DOHH2 (cell line): ENCODE measurements around the gene MROH2B.

Source experiments
- H3F3A ChIP-seq: fragments of 200-600 bp; sonication (generic), shearing (Covaris generic); 2 replicates; pipeline ENCODE4 v1.6.0; 2016; ENCODE audit warnings: antibody characterized with exemption, mild to moderate bottlenecking; ENCODE audit not compliant: control insufficient read depth, insufficient read depth
- H3K27ac ChIP-seq: fragments of 200-600 bp; sonication (generic); 2 replicates; pipeline ENCODE4 v1.5.1; 2014; ENCODE audit warnings: low read depth, mild to moderate bottlenecking, low read length, moderate library complexity
- H3K27me3 ChIP-seq: fragments of 200-600 bp; sonication (generic); 2 replicates; pipeline ENCODE4 v1.6.1; 2014; ENCODE audit warnings: mild to moderate bottlenecking, low read length, mixed read lengths; ENCODE audit not compliant: control insufficient read depth
- H3K36me3 ChIP-seq: fragments of 200-600 bp; sonication (generic); 2 replicates; pipeline ENCODE4 v1.6.1; 2014; ENCODE audit warnings: mild to moderate bottlenecking, low read length, moderate library complexity, mixed read lengths; ENCODE audit not compliant: control insufficient read depth
- H3K4me1 ChIP-seq: fragments of 200-600 bp; sonication (generic); 2 replicates; pipeline ENCODE4 v1.6.1; 2014; ENCODE audit warnings: mild to moderate bottlenecking, low read length, mixed read lengths; ENCODE audit not compliant: control insufficient read depth
- H3K4me2 ChIP-seq: fragments of 200-600 bp; sonication (generic); 2 replicates; pipeline ENCODE4 v1.6.0; 2014; ENCODE audit warnings: mild to moderate bottlenecking, low read length, moderate library complexity
- H3K4me3 ChIP-seq: fragments of 200-600 bp; sonication (generic); 2 replicates; pipeline ENCODE4 v1.5.1; 2014; ENCODE audit warnings: mild to moderate bottlenecking, low read length, mixed read lengths
- H3K79me2 ChIP-seq: fragments of 200-600 bp; sonication (generic); 2 replicates; pipeline ENCODE4 v1.6.1; 2014; ENCODE audit warnings: mild to moderate bottlenecking, low read length, mixed read lengths; ENCODE audit not compliant: control insufficient read depth
- H3K9me2 ChIP-seq: fragments of 200-600 bp; sonication (generic); replicated peaks from 2 replicates; pipeline ENCODE4 v1.6.1; 2014; ENCODE audit warnings: mild to moderate bottlenecking, low read length, mixed read lengths; ENCODE audit not compliant: control insufficient read depth
- H3K9me3 ChIP-seq: fragments of 200-600 bp; sonication (generic); 2 replicates; pipeline ENCODE4 v1.6.1; 2014; ENCODE audit warnings: antibody characterized with exemption, low read length, mixed read lengths; ENCODE audit not compliant: control insufficient read depth, insufficient read depth
- H4K20me1 ChIP-seq: fragments of 200-600 bp; sonication (generic); 2 replicates; pipeline ENCODE4 v1.6.0; 2014; ENCODE audit warnings: low read depth, mild to moderate bottlenecking, antibody characterized with exemption, low read length, moderate library complexity; ENCODE audit not compliant: control insufficient read depth, insufficient read depth
- EZH2phosphoT487 ChIP-seq: fragments of 200-600 bp; sonication (generic); IDR thresholded peaks from 2 replicates; pipeline ENCODE4 v1.6.1; 2017; ENCODE audit warnings: borderline replicate concordance, mild to moderate bottlenecking, antibody characterized with exemption, low read length, moderate library complexity, mixed read lengths
- TF ChIP-seq, protein P1 (sequence below): fragments of 200-600 bp; sonication (generic); IDR thresholded peaks from one replicate; pipeline ENCODE4 v1.5.1; 2014; ENCODE audit warnings: antibody characterized with exemption, mild to moderate bottlenecking, low read depth, low read length; ENCODE audit not compliant: poor library complexity, severe bottlenecking

MROH2B gene

DNA sequence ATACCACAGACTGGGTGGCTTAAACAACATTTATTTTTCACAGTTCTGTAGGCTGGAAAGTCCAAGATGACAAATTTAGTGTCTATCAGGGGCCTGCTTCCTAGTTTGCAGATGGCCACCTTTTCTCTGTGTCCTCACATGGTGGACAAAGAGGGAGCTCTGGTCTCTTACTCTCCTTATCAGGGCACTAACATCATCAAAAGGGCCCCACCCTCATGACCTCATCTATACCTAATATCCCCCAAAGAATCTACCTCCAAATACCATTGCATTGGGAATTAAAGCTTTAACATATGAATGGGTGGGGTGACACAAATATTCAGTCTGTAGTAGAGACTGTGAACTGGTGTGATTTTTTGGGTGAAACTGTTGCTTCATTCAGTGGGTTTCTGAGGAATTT, 83.8 kb downstream of the MROH2B start:
- H3K27me3 ChIP-seq: 0 out of 2 replicates have a peak, but pooled peaks cover 3% of the 10 kb centered on the region
- no peaks in the 10 kb centered on the region for H3K4me1 ChIP-seq
- H3K9me2 ChIP-seq: no peaks in the 10 kb centered on the region
- H3K27ac ChIP-seq: no peak overlapping the region
- H3K36me3 ChIP-seq: no peaks in the 10 kb centered on the region
- no peaks in the 10 kb centered on the region for H3K79me2 ChIP-seq
- no peak overlapping the region for H3K4me3 ChIP-seq
- TF ChIP-seq EZH2phosphoT487: no peak
- TF ChIP-seq, protein P1, sequence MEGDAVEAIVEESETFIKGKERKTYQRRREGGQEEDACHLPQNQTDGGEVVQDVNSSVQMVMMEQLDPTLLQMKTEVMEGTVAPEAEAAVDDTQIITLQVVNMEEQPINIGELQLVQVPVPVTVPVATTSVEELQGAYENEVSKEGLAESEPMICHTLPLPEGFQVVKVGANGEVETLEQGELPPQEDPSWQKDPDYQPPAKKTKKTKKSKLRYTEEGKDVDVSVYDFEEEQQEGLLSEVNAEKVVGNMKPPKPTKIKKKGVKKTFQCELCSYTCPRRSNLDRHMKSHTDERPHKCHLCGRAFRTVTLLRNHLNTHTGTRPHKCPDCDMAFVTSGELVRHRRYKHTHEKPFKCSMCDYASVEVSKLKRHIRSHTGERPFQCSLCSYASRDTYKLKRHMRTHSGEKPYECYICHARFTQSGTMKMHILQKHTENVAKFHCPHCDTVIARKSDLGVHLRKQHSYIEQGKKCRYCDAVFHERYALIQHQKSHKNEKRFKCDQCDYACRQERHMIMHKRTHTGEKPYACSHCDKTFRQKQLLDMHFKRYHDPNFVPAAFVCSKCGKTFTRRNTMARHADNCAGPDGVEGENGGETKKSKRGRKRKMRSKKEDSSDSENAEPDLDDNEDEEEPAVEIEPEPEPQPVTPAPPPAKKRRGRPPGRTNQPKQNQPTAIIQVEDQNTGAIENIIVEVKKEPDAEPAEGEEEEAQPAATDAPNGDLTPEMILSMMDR: no peak
- H4K20me1 ChIP-seq: no peaks in the 10 kb centered on the region
- no peak overlapping the region for H3K4me2 ChIP-seq
- no peaks in the 10 kb centered on the region for H3F3A ChIP-seq
- H3K9me3 ChIP-seq: no peaks in the 10 kb centered on the region

DNA sequence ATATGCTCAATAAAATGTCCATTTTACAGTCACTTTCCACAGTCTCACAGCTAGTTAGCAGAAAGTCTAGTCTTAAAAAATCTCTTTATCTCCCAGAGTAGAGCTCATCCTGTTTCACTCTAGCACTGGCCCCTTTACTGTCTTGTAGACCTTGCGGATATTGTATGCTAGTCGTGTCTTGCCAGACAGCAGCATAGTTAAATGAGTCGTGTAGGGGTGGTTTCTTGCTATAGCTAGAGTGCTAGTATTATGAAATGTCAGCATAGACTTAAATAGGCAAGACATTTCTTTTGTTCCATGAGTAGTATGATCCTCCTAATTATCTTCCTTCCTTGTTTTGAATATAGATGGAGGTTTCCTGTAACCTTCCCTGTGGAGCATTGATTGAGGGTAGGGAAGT, 84.5 kb downstream of the MROH2B start:
- H3K9me3 ChIP-seq: no peaks in the 10 kb centered on the region
- 0 out of 2 replicates have a peak, but pooled peaks cover 3% of the 10 kb centered on the region for H3K27me3 ChIP-seq
- no peaks in the 10 kb centered on the region for H3K36me3 ChIP-seq
- TF ChIP-seq, protein P1: no peak
- TF ChIP-seq EZH2phosphoT487: no peak
- no peaks in the 10 kb centered on the region for H4K20me1 ChIP-seq
- H3K4me2 ChIP-seq: no peak overlapping the region
- no peaks in the 10 kb centered on the region for H3K79me2 ChIP-seq
- no peak overlapping the region for H3K4me3 ChIP-seq
- no peak overlapping the region for H3K27ac ChIP-seq
- no peaks in the 10 kb centered on the region for H3F3A ChIP-seq
- no peaks in the 10 kb centered on the region for H3K9me2 ChIP-seq
- H3K4me1 ChIP-seq: no peaks in the 10 kb centered on the region

DNA sequence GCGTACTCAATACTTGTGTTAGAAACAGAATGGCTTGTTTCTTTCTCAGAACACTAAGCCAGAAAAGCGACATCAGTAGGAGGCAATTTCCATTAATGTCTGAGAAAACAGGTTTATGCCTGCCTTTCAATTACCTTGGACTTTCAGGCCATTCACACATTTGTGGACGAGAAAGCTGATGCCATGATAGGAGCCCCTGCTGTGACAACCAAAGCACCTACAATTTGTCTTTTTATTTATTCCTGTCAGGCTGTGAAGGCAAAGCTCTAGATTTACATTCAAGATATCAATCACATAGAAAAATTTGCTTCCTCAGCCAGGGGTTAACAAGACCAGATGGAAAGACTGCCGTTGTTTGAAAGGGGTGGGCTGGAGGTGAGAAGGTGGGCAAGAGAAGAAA, 85.6 kb downstream of the MROH2B start:
- H3K36me3 ChIP-seq: no peaks in the 10 kb centered on the region
- H3K9me3 ChIP-seq: no peaks in the 10 kb centered on the region
- no peak overlapping the region for H3K4me3 ChIP-seq
- no peaks in the 10 kb centered on the region for H3K27me3 ChIP-seq
- H3K4me1 ChIP-seq: no peaks in the 10 kb centered on the region
- H3K79me2 ChIP-seq: no peaks in the 10 kb centered on the region
- H3F3A ChIP-seq: no peaks in the 10 kb centered on the region
- no peaks in the 10 kb centered on the region for H4K20me1 ChIP-seq
- no peak overlapping the region for H3K27ac ChIP-seq
- TF ChIP-seq EZH2phosphoT487: no peak
- TF ChIP-seq, protein P1: no peak
- H3K9me2 ChIP-seq: no peaks in the 10 kb centered on the region
- no peak overlapping the region for H3K4me2 ChIP-seq

DNA sequence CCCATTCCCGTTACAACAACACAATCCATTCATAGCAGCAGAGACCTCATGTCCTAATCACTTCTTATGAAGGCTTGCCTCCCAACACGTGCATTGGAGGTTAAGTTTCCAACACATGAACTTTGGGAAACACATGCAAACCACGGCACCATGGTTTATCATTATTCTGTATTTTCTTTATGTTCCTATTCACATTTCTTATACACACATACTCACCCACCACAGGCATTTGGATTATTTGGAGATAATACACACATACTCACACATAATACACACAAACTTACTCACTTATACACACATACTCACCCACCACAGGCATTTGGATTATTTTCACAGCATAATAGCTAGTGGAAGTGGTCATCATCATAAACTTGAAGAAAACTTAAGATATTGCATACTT, 86.3 kb downstream of the MROH2B start:
- no peaks in the 10 kb centered on the region for H3K79me2 ChIP-seq
- H3K36me3 ChIP-seq: no peaks in the 10 kb centered on the region
- H3K4me2 ChIP-seq: no peak overlapping the region
- no peak overlapping the region for H3K27ac ChIP-seq
- no peaks in the 10 kb centered on the region for H4K20me1 ChIP-seq
- no peaks in the 10 kb centered on the region for H3K9me2 ChIP-seq
- H3K9me3 ChIP-seq: no peaks in the 10 kb centered on the region
- no peak overlapping the region for H3K4me3 ChIP-seq
- H3F3A ChIP-seq: no peaks in the 10 kb centered on the region
- no peaks in the 10 kb centered on the region for H3K27me3 ChIP-seq
- no peaks in the 10 kb centered on the region for H3K4me1 ChIP-seq
- TF ChIP-seq, protein P1: no peak
- no peak for TF ChIP-seq EZH2phosphoT487
